ENCODE data around the gene TTLL6. TPM values are rescaled to one million over a fixed set of nuclear protein-coding genes. Genes with fewer than 3 reads are reported as not detected.
"Not testable (repeated sequence)": the region's sequence is repeated elsewhere in the genome, so short reads cannot be mapped to it uniquely, and the experiment has no call there.

Gene TTLL6
- total and polyA plus RNA-seq, 5 donors from 2014 or later: not detected

GRCh38 chr17:48718227-48718760 is 98.7 kb downstream of the TTLL6 start:
- H3K27me3 Mint-ChIP-seq: peaks cover 97% of the 10 kb centered on the region
- peak overlapping the region in 2 of 4 donors; percentile 15 to 59 for H3K4me3 Mint-ChIP-seq
- H3K27ac Mint-ChIP-seq: no peak overlapping the region
- peaks cover 33% of the 10 kb centered on the region for H3K4me1 ChIP-seq (ENCODE audit: control insufficient read depth, insufficient read depth, low read length, poor library complexity, severe bottlenecking)
- no peaks in the 10 kb centered on the region for H3K36me3 Mint-ChIP-seq
- peaks cover 0 to 34% (median 17%) of the 10 kb centered on the region in 4 donors for H3K4me1 Mint-ChIP-seq
- H3K9me3 Mint-ChIP-seq: peaks cover 0 to 11% (median 1%) of the 10 kb centered on the region in 7 donors
- H3K27ac ChIP-seq (ENCODE audit: insufficient read depth, low read length, poor library complexity, severe bottlenecking): no peak overlapping the region
- no peak for ATAC-seq (ENCODE audit: low read depth in 2 of 2)
- H3K9me3 ChIP-seq (ENCODE audit: control insufficient read depth in 2 of 2, low read length in 2 of 2): peaks cover 1 to 5% of the 10 kb centered on the region in 2 experiments
- H3K27me3 ChIP-seq (ENCODE audit: control insufficient read depth, insufficient read depth, low read length): peaks cover 51% of the 10 kb centered on the region
- H3K36me3 ChIP-seq (ENCODE audit: control insufficient read depth, insufficient read depth, low read length): no peaks in the 10 kb centered on the region
- DNase-seq: no peak
- H3K4me3 ChIP-seq (ENCODE audit: low read depth, low read length): no peak overlapping the region

- H3K27ac ChIP-seq (ENCODE audit: insufficient read depth, low read length, poor library complexity, severe bottlenecking): no peak overlapping the region
- Mint-ChIP-seq H3K4me1 (peaks cover 0 to 31% (median 16%) of the 10 kb centered on the region in 4 donors), H3K36me3 (no peaks in the 10 kb centered on the region), H3K4me3 (peak overlapping the region in 2 of 4 donors; percentile 56 to 60), H3K27me3 (peaks cover 97% of the 10 kb centered on the region), H3K27ac (no peak overlapping the region), H3K9me3 (peaks cover 0 to 11% (median 1%) of the 10 kb centered on the region in 7 donors)
- H3K27me3 ChIP-seq (ENCODE audit: control insufficient read depth, insufficient read depth, low read length): peaks cover 51% of the 10 kb centered on the region
- ATAC-seq (ENCODE audit: low read depth in 2 of 2) (no peak), DNase-seq (no peak)
- H3K4me3 ChIP-seq (ENCODE audit: low read depth, low read length): no peak overlapping the region
- H3K36me3 ChIP-seq (ENCODE audit: control insufficient read depth, insufficient read depth, low read length): no peaks in the 10 kb centered on the region
- H3K4me1 ChIP-seq (ENCODE audit: control insufficient read depth, insufficient read depth, low read length, poor library complexity, severe bottlenecking): peaks cover 26% of the 10 kb centered on the region
- peaks cover 1 to 5% of the 10 kb centered on the region in 2 experiments for H3K9me3 ChIP-seq (ENCODE audit: control insufficient read depth in 2 of 2, low read length in 2 of 2)
Observed at GRCh38 chr17:48717367-48718226, 99.4 kb downstream of the TTLL6 start.

GRCh38 chr17:48716549-48716948 is 100.5 kb downstream of the TTLL6 start:
- not testable (repeated sequence) for H3K27ac Mint-ChIP-seq; H3K36me3 ChIP-seq (ENCODE audit: control insufficient read depth, insufficient read depth, low read length); DNase-seq; H3K4me3 ChIP-seq (ENCODE audit: low read depth, low read length); H3K4me3 Mint-ChIP-seq; H3K27ac ChIP-seq (ENCODE audit: insufficient read depth, low read length, poor library complexity, severe bottlenecking); ATAC-seq (ENCODE audit: low read depth in 2 of 2); H3K36me3 Mint-ChIP-seq; H3K9me3 ChIP-seq (ENCODE audit: control insufficient read depth in 2 of 2, low read length in 2 of 2)
- Mint-ChIP-seq H3K4me1 (peaks cover 0 to 31% (median 14%) of the 10 kb centered on the region in 4 donors), H3K27me3 (peaks cover 93% of the 10 kb centered on the region), H3K9me3 (peaks cover 0 to 12% (median 1%) of the 10 kb centered on the region in 7 donors)
- H3K27me3 ChIP-seq (ENCODE audit: control insufficient read depth, insufficient read depth, low read length): peaks cover 44% of the 10 kb centered on the region
- peaks cover 22% of the 10 kb centered on the region for H3K4me1 ChIP-seq (ENCODE audit: control insufficient read depth, insufficient read depth, low read length, poor library complexity, severe bottlenecking)

- peaks cover 91% of the 10 kb centered on the region for H3K27me3 Mint-ChIP-seq
- H3K27me3 ChIP-seq (ENCODE audit: control insufficient read depth, insufficient read depth, low read length): peaks cover 40% of the 10 kb centered on the region
- no peak overlapping the region for H3K27ac Mint-ChIP-seq
- peaks cover 22% of the 10 kb centered on the region for H3K4me1 ChIP-seq (ENCODE audit: control insufficient read depth, insufficient read depth, low read length, poor library complexity, severe bottlenecking)
- peaks cover 0 to 30% (median 13%) of the 10 kb centered on the region in 4 donors for H3K4me1 Mint-ChIP-seq
- H3K4me3 Mint-ChIP-seq: no peak overlapping the region
- peaks cover 1 to 5% of the 10 kb centered on the region in 2 experiments for H3K9me3 ChIP-seq (ENCODE audit: control insufficient read depth in 2 of 2, low read length in 2 of 2)
- DNase-seq: peak in 1 of 3 donors; percentile 36
- ATAC-seq (ENCODE audit: low read depth in 2 of 2): no peak
- H3K36me3 ChIP-seq (ENCODE audit: control insufficient read depth, insufficient read depth, low read length): no peaks in the 10 kb centered on the region
- H3K4me3 ChIP-seq (ENCODE audit: low read depth, low read length): no peak overlapping the region
- peaks cover 0 to 12% (median 1%) of the 10 kb centered on the region in 7 donors for H3K9me3 Mint-ChIP-seq
- H3K36me3 Mint-ChIP-seq: no peaks in the 10 kb centered on the region
- H3K27ac ChIP-seq (ENCODE audit: insufficient read depth, low read length, poor library complexity, severe bottlenecking): no peak overlapping the region
Observed at GRCh38 chr17:48715496-48716399, 101.3 kb downstream of the TTLL6 start.

Other genes with a start within 250 kb of the TTLL6 start
- gene HOXB4, start 238.9 kb downstream of the TTLL6 start, total RNA-seq: 2.9 TPM
- under 1 TPM in 2 of 4 donors, not detected in 2; 0.16 to 0.18 TPM for gene HOXB4, start 238.9 kb downstream of the TTLL6 start, polyA plus RNA-seq
- gene HOXB3, start 227.0 kb downstream of the TTLL6 start, total RNA-seq: 8.1 TPM
- gene HOXB3, start 227.0 kb downstream of the TTLL6 start, polyA plus RNA-seq: under 1 TPM in 2 of 4 donors, not detected in 2; 0.05 to 0.16 TPM
- gene HOXB5, start 223.4 kb downstream of the TTLL6 start, total RNA-seq: not detected
- not detected for gene HOXB5, start 223.4 kb downstream of the TTLL6 start, polyA plus RNA-seq
- not detected for gene HOXB6, start 212.2 kb downstream of the TTLL6 start, total RNA-seq
- not detected for gene HOXB6, start 212.2 kb downstream of the TTLL6 start, polyA plus RNA-seq
- gene HOXB7, start 206.2 kb downstream of the TTLL6 start, total RNA-seq: 2.1 TPM
- 1 to 10 TPM in 3 of 4 donors, under 1 TPM in 1; 0.77 to 7.2 (median 2.1) TPM for gene HOXB7, start 206.2 kb downstream of the TTLL6 start, polyA plus RNA-seq
- gene HOXB8, start 201.9 kb downstream of the TTLL6 start, total RNA-seq: not detected
- gene HOXB8, start 201.9 kb downstream of the TTLL6 start, polyA plus RNA-seq: not detected
- 0.25 TPM for gene HOXB9, start 190.9 kb downstream of the TTLL6 start, total RNA-seq
- gene HOXB9, start 190.9 kb downstream of the TTLL6 start, polyA plus RNA-seq: not detected
- not detected for gene PRAC1, start 94.7 kb downstream of the TTLL6 start, total RNA-seq
- not detected for gene PRAC1, start 94.7 kb downstream of the TTLL6 start, polyA plus RNA-seq
- not detected for gene PRAC2, start 94.0 kb downstream of the TTLL6 start, total RNA-seq
- gene PRAC2, start 94.0 kb downstream of the TTLL6 start, polyA plus RNA-seq: not detected
- gene HOXB13, start 88.5 kb downstream of the TTLL6 start, total RNA-seq: not detected
- not detected for gene HOXB13, start 88.5 kb downstream of the TTLL6 start, polyA plus RNA-seq
- gene CALCOCO2, start 13.8 kb upstream of the TTLL6 start, total RNA-seq: 226 TPM
- 100 to 1,000 TPM; 179 to 240 (median 203) TPM for gene CALCOCO2, start 13.8 kb upstream of the TTLL6 start, polyA plus RNA-seq
- 20.2 TPM for gene ATP5MC1, start 75.6 kb upstream of the TTLL6 start, total RNA-seq
- gene ATP5MC1, start 75.6 kb upstream of the TTLL6 start, polyA plus RNA-seq: 100 to 1,000 TPM; 121 to 162 (median 146) TPM
- gene UBE2Z, start 91.2 kb upstream of the TTLL6 start, total RNA-seq: 98.3 TPM
- 10 to 100 TPM; 59.2 to 70.7 (median 66.6) TPM for gene UBE2Z, start 91.2 kb upstream of the TTLL6 start, polyA plus RNA-seq
- 70.3 TPM for gene SNF8, start 127.6 kb upstream of the TTLL6 start, total RNA-seq
- gene SNF8, start 127.6 kb upstream of the TTLL6 start, polyA plus RNA-seq: 100 to 1,000 TPM; 107 to 125 (median 120) TPM
- gene GIP, start 151.4 kb upstream of the TTLL6 start, total RNA-seq: not detected
- not detected for gene GIP, start 151.4 kb upstream of the TTLL6 start, polyA plus RNA-seq
- not detected for gene IGF2BP1, start 180.2 kb upstream of the TTLL6 start, total RNA-seq
- gene IGF2BP1, start 180.2 kb upstream of the TTLL6 start, polyA plus RNA-seq: not detected

Data from CD4-positive, CD25-positive, alpha-beta regulatory T cell (primary cell).